Nephron (organoid): ENCODE results near the gene MEIS3.

Experiments
- H3K27ac Mint-ChIP-seq, 3 experiments: 2 replicates each; pipeline ENCODE4 v1.8.0; 2020; ENCODE audit warnings: mixed read lengths in 3 of 3, mild to moderate bottlenecking in 2 of 3, moderate library complexity in 1 of 3
- H3K27me3 Mint-ChIP-seq: 2 replicates; pipeline ENCODE4 v1.8.0; 2021; ENCODE audit warnings: low read depth, mild to moderate bottlenecking, moderate library complexity, mixed read lengths
- H3K36me3 Mint-ChIP-seq: 2 replicates; pipeline ENCODE4 v1.8.0; 2020; ENCODE audit warnings: low read depth, mixed read lengths
- H3K4me1 Mint-ChIP-seq: 2 replicates; pipeline ENCODE4 v1.8.0; 2020; ENCODE audit warnings: mixed read lengths
- H3K4me3 Mint-ChIP-seq, 3 experiments: 2 replicates each; pipeline ENCODE4 v1.8.0; 2020; ENCODE audit warnings: mild to moderate bottlenecking in 3 of 3, mixed read lengths in 3 of 3, moderate library complexity in 2 of 3
- H3K9me3 Mint-ChIP-seq: 2 replicates; pipeline ENCODE4 v1.8.0; 2020; ENCODE audit warnings: mixed read lengths
- TF ChIP-seq, protein P1 (sequence below), 3 experiments: fragments of 200-600 bp; sonication (generic); IDR thresholded peaks; one replicate each; pipeline ENCODE4 v1.5.0; 2021; ENCODE audit warnings: antibody characterized with exemption in 3 of 3; ENCODE audit not compliant: unreplicated experiment in 3 of 3

MEIS3 gene

DNA sequence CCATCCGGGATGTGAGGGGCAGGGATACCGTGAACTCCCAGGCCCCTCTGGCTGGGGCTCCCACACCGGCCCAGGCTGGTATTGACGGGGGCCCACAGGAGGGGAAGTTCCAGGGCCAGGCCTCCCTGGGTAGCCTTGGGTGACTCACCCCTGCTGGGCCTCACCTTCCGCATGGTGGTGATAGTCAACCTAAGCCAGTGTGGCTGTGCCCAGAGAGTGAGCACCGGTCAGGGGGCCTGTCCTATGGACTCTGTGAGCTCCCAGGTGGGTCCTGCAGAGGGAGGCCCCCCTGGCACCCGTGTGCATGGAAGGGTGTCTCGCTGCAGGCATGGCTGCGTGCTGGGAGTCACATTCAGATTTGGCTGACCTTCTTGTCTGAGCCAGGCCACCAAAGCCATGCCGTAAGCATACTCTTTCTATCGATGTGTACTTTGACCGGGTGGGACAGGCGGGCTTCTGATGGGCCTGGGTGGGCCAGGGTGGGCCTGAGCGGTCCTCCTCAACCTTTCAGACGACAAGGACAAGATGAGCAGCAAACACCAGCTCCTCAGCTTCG, 42.7 kb downstream of the MEIS3 start:
- TF ChIP-seq, protein P1, sequence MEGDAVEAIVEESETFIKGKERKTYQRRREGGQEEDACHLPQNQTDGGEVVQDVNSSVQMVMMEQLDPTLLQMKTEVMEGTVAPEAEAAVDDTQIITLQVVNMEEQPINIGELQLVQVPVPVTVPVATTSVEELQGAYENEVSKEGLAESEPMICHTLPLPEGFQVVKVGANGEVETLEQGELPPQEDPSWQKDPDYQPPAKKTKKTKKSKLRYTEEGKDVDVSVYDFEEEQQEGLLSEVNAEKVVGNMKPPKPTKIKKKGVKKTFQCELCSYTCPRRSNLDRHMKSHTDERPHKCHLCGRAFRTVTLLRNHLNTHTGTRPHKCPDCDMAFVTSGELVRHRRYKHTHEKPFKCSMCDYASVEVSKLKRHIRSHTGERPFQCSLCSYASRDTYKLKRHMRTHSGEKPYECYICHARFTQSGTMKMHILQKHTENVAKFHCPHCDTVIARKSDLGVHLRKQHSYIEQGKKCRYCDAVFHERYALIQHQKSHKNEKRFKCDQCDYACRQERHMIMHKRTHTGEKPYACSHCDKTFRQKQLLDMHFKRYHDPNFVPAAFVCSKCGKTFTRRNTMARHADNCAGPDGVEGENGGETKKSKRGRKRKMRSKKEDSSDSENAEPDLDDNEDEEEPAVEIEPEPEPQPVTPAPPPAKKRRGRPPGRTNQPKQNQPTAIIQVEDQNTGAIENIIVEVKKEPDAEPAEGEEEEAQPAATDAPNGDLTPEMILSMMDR (IDR thresholded peaks at IDR 0.05; ENCODE audit: unreplicated experiment in 3 of 3), result no peak
- Mint-ChIP-seq H3K4me1 (no peaks in the 10 kb centered on the region), H3K36me3 (peaks cover 37% of the 10 kb centered on the region), H3K9me3 (no peaks in the 10 kb centered on the region), H3K4me3 (no peak overlapping the region), H3K27ac (no peak overlapping the region), H3K27me3 (no peaks in the 10 kb centered on the region)

DNA sequence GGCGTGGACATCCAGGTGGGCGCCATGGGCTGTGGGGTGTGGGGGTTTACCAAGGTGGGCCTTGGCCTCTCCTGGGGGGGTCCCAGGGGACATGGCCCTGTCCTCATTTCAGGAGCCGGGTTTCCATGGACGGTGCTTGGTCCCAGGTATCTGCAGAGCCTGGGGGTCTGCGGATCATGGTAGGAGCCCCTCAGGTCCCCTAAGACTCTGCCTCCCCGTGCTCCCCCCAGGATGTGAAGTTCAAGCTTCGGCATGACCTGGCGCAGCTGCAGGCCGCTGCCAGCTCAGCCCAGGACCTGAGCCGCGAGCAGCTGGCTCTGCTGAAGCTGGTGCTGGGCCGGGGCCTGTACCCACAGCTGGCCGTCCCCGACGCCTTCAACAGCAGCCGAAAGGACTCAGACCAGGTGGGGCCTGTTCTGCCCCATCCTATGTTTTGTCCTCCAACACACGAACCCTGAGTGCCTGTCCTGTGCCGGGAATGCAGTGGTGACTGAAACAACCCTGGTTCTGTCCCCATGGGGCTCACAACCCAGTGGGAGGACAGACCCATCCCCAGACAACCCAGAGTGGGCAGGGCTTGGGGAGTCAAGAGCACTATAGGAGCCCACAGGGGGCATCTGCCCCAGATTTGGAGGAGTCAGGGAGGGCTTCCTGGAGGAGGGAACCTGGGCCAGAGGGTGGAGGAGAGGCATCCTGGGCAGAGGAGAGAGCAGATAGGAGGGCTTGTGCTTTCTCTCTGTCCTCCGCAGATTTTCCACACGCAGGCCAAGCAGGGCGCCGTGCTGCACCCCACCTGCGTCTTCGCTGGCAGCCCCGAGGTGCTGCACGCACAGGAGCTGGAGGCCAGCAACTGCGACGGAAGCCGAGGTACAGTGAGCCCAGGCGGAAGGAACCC, 43.4 kb downstream of the MEIS3 start:
- TF ChIP-seq, protein P1 (IDR thresholded peaks at IDR 0.05; ENCODE audit: unreplicated experiment in 3 of 3), result no peak
- no peaks in the 10 kb centered on the region for H3K9me3 Mint-ChIP-seq
- peaks cover 32% of the 10 kb centered on the region for H3K36me3 Mint-ChIP-seq
- H3K4me3 Mint-ChIP-seq, result no peak overlapping the region
- no peaks in the 10 kb centered on the region for H3K4me1 Mint-ChIP-seq
- no peaks in the 10 kb centered on the region for H3K27me3 Mint-ChIP-seq
- no peak overlapping the region for H3K27ac Mint-ChIP-seq

DNA sequence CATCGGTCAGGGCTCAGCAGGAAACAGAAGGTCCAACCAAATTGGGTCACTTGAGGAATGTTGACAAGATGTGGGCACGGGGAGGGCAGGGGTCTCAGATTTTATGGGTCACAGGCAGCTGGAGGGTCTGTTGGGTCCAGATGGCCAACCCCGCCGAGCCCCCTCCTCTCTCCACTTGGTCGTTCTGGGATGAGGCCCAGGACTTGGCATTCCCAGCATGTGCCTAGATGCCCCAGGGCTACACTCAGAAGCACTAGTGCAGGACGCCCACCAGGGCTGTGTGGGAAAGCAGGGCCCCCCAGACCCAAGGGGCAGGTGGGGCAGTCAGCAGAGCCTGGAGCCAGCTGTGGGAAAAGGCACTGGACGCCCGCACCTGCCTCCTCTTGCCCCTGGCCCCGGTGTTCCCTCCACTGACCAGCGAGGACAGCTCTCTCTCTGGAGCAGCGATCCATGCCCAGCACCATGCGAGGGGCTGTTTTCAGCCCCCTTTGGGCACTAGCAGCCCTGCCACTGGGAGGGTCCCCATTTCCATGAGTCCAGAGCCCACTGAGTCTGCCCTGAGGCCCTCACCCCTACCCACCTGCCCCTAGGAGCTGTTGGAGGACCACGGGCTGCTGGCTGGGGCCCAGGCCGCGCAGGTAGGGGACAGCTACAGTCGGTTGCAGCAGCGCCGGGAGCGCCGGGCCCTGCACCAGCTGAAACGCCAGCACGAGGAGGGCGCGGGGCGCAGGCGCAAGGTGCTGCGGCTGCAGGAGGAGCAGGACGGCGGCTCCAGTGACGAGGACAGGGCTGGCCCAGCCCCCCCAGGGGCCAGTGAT, 44.2 kb downstream of the MEIS3 start:
- Mint-ChIP-seq H3K36me3 (peaks cover 28% of the 10 kb centered on the region), H3K4me1 (peaks cover 4% of the 10 kb centered on the region), H3K4me3 (no peak overlapping the region), H3K27me3 (no peaks in the 10 kb centered on the region), H3K9me3 (no peaks in the 10 kb centered on the region), H3K27ac (no peak overlapping the region)
- TF ChIP-seq, protein P1 (IDR thresholded peaks at IDR 0.05; ENCODE audit: unreplicated experiment in 3 of 3), result no peak

DNA sequence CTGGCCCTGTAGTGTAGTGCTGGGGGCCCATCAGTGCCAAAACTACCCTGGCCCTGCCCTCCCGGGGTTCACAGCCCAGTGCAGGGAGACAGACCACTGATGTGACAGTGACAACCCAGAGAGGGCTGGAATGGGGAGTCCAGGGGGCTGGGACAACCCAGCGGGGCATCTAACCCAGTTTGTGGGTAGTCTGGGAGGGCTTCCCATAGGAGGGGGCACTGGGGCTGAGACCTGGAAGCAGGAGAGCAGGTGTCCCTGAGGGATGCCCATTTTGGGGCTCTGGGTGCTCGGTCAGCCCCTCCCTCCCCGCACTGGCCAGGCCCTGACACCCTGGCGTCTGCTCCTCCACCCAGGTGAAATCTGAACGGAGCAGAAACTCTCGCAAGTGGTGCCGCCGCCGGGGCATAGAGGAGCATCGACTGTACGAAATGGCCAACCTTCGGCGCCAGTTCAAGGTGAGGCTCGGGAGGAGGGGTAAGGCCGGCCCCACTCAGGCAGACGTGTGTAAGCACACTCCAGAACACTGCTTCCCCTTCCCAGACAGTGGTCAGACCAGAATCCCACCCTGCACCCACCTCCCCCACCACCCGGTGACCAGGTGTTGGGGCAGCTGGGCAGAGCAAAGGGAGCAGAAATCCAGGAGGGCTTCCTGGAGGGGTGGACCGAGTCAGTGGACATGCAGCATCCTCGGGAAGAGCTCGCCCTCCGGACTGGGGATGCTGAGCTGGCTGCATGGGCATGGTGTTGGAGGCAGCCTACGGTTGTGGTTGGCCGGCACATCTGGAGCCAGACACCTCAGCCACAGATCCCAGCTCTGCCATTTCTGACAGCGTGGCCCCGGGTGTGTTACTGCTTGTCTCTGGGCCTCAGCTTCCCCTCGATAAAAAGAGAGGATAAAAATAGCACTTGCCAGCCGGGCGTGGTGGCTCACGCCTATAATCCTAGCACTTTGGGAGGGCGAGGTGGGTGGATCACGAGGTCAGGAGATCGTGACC, 45.8 kb downstream of the MEIS3 start:
- H3K4me1 Mint-ChIP-seq, result peaks cover 5% of the 10 kb centered on the region
- H3K27me3 Mint-ChIP-seq, result no peaks in the 10 kb centered on the region
- TF ChIP-seq, protein P1 (IDR thresholded peaks at IDR 0.05; ENCODE audit: unreplicated experiment in 3 of 3), result no peak
- no peaks in the 10 kb centered on the region for H3K9me3 Mint-ChIP-seq
- H3K36me3 Mint-ChIP-seq, result peaks cover 41% of the 10 kb centered on the region
- no peak overlapping the region for H3K27ac Mint-ChIP-seq
- H3K4me3 Mint-ChIP-seq, result no peak overlapping the region

DNA sequence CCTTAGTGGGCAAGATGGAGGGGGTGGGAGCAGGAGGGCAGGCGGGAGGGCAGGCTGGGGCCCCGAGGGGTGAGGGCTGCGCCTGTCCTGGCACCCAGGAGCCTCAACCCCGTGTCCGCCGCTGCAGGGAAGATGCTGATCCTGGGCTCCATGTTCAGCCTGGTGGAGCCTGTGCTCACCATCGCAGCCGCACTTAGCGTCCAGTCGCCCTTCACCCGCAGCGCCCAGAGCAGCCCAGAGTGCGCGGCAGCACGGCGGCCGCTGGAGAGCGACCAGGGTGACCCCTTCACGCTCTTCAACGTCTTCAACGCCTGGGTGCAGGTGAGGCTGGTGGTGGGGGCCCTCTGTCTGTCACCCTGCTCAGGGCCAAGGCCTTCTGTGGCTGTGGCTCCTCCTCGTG, 46.7 kb downstream of the MEIS3 start:
- Mint-ChIP-seq H3K27me3 (no peaks in the 10 kb centered on the region), H3K27ac (no peak overlapping the region), H3K36me3 (peaks cover 39% of the 10 kb centered on the region), H3K4me3 (no peak overlapping the region), H3K4me1 (peaks cover 5% of the 10 kb centered on the region), H3K9me3 (no peaks in the 10 kb centered on the region)
- TF ChIP-seq, protein P1 (IDR thresholded peaks at IDR 0.05; ENCODE audit: unreplicated experiment in 3 of 3), result no peak
